Small intestine (tissue), 7 donors: Measurements from ENCODE around the gene ZBTB21. TPM values are rescaled to one million over a fixed set of nuclear protein-coding genes. Genes with fewer than 3 reads are reported as not detected.

Source experiments
- DNase-seq, 2 donors: peaks; one replicate each; pipeline versions ENCODE4 v3.0.0 to v3.0.0-alpha.2; 2013
- FAIRE-seq: peaks from 2 replicates; lab custom pipeline; 2012; peaks lifted over from hg19 to GRCh38; lab: Jason Lieb, UNC
- H3K27ac ChIP-seq, 3 donors: one replicate each; pipeline ENCODE4 v1.5.1; 2013; ENCODE audit warnings: low read length in 2 of 3, mild to moderate bottlenecking in 2 of 3, control low read depth in 1 of 3, inconsistent platforms in 1 of 3, low read depth in 1 of 3, moderate library complexity in 1 of 3
- H3K27me3 ChIP-seq, 3 donors: one replicate each; pipeline ENCODE4 v1.6.1; 2013; ENCODE audit warnings: low read length in 3 of 3, inconsistent platforms in 1 of 3; ENCODE audit not compliant: control insufficient read depth in 3 of 3, insufficient read depth in 3 of 3
- H3K36me3 ChIP-seq, 3 donors: one replicate each; pipeline ENCODE4 v1.6.1; 2013; ENCODE audit warnings: low read length in 3 of 3, inconsistent platforms in 1 of 3, low read depth in 1 of 3, mild to moderate bottlenecking in 1 of 3, moderate library complexity in 1 of 3; ENCODE audit not compliant: control insufficient read depth in 3 of 3, insufficient read depth in 2 of 3
- H3K4me1 ChIP-seq, 3 donors: one replicate each; pipeline ENCODE4 v1.6.1; 2013; ENCODE audit warnings: low read length in 2 of 3, inconsistent platforms in 1 of 3, low read depth in 1 of 3, mild to moderate bottlenecking in 1 of 3, moderate library complexity in 1 of 3; ENCODE audit not compliant: control insufficient read depth in 3 of 3, insufficient read depth in 2 of 3
- H3K4me3 ChIP-seq, 3 donors: one replicate each; pipeline ENCODE4 v1.5.1; 2013; ENCODE audit warnings: low read length in 3 of 3, control low read depth in 1 of 3, inconsistent platforms in 1 of 3, low read depth in 1 of 3, mild to moderate bottlenecking in 1 of 3, moderate library complexity in 1 of 3
- H3K9me3 ChIP-seq, 2 donors: one replicate each; pipeline ENCODE4 v1.6.1; 2013; ENCODE audit warnings: low read depth in 1 of 2, low read length in 1 of 2; ENCODE audit not compliant: control insufficient read depth in 2 of 2, insufficient read depth in 1 of 2
- WGBS, 3 donors: extraction: QIAGEN DNeasy Blood & Tissue Kit; methylation state at CpG; one replicate each; pipeline ENCODE4 v1.1.7; 2013; 5-methylcytosine and 5-hydroxymethylcytosine counted together
- polyA plus RNA-seq, 4 donors: library from polyadenylated mRNA; stranded (reverse) in 3 of 4; unstranded in 1 of 4; fragments of 200-250 nt in 3 of 4; fragments of 120-200 nt in 1 of 4; gene quantifications; one replicate each; pipeline versions ENCODE4 v1.2.1 to v1.2.3, GENCODE V29; 2013
- donor health status: healthy with polysubstance abuse.
- donor health status: control.
- donor health status: control.
- donor health status: Bipolar disorder and iron deficiency.
- donor health status: healthy.

The ZBTB21 gene
- polyA plus RNA-seq, 4 donors = 1.4 to 11.0 (median 2.4) TPM

DNA sequence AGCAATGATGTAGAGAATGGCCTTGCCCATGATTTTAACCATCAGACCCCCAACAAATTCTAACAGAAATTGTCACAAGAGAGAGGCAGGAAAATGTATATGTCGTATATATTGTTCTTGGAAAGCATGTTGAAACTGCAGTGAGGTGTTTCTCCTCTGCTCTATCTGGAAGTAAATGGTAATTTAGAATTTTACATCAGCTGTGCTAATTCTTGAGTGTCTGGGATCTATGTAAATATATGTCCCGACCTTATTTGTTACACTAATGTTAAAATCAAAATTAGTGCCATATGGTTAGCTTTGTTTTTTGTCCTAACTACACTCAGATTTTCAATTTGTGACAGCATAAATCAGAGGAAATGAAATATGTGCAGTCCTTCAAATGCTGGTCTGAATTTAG, 20.5 kb downstream of the ZBTB21 start:
- FAIRE-seq = no peak
- WGBS, 3 donors = 86 to 95% (median 94%) methylated on average over 2 of the region's 2 CpGs

DNA sequence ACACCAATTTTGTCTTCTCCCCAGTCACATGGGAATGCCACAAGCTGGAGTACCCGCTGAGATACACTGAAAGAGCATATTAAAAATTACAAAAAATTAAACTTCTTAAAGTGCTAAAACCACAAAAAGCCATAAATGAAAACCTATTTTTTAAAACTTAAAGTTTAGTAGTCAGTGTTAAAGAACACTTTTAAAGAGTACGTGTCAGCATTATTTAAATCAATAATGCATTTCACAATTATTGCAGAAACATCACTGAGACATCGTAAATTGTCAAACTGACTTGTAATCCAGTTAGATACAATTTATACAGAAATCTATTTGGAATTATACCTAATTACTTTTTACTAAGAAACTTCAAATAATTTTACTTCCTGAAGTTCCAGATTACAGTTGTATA, 22.9 kb downstream of the ZBTB21 start:
- FAIRE-seq (no peak), DNase-seq (no peak)
- 95 to 97% (median 96%) methylated on average over 3 of the region's 3 CpGs for WGBS, 3 donors
- Histone ChIP-seq H3K4me3 (no peak overlapping the region), H3K4me1 (peaks cover 0 to 5% (median 0%) of the 10 kb centered on the region in 3 donors), H3K36me3 (peaks cover 3 to 13% (median 3%) of the 10 kb centered on the region in 3 donors), H3K27me3 (no peaks in the 10 kb centered on the region), H3K9me3 (no peaks in the 10 kb centered on the region), H3K27ac (no peak overlapping the region)

More for the DNA sequence above, 20.5 kb downstream of the ZBTB21 start:
- Histone ChIP-seq H3K9me3 (no peaks in the 10 kb centered on the region), H3K27me3 (no peaks in the 10 kb centered on the region), H3K27ac (no peak overlapping the region), H3K4me1 (peaks cover 0 to 5% (median 0%) of the 10 kb centered on the region in 3 donors), H3K36me3 (peaks cover 3 to 27% (median 13%) of the 10 kb centered on the region in 3 donors), H3K4me3 (no peak overlapping the region)
- DNase-seq = no peak

DNA sequence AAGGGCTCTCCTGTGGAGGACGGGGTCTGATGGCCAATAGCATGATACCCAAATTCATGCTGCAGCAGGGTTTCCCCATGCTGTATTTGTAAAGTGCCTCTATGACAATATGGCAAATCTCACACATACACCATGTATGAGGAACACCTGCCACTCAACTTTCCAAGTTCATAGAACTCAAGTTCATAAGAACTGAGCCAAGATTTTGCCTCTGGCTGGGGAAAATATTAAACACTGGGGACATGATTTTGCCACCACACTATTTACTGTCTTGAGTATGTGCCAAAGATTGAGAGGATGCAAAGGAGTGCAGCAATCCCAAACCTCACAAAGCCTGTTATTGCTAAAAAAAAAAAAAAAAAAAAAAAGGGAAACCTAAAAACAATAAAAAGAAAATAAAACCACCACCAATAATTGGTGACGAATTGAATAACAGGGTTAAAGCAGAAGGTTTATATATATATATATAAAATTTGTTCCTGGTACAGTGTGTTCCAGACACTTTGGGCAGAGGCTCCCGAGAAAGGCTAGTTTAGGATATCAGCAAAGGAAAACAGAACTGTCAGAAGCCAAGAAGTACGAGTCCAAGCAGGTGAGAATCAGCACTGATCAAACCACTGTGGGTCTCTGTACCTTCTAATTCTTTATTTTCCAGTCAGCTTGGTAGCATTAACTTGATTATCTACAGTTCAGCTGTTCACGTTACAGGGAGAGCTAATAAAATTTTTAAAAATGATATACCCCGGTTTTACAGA, 24.3 kb downstream of the ZBTB21 start:
- 84 to 93% (median 92%) methylated on average over 6 of the region's 6 CpGs for WGBS, 3 donors
- Histone ChIP-seq H3K27ac (no peak overlapping the region), H3K9me3 (no peaks in the 10 kb centered on the region), H3K27me3 (no peaks in the 10 kb centered on the region), H3K36me3 (peaks cover 0 to under 1% (median under 1%) of the 10 kb centered on the region in 3 donors), H3K4me3 (no peak overlapping the region), H3K4me1 (peaks cover 0 to 5% (median 0%) of the 10 kb centered on the region in 3 donors)
- FAIRE-seq = no peak
- no peak for DNase-seq

- Histone ChIP-seq H3K27ac (no peak overlapping the region), H3K36me3 (no peaks in the 10 kb centered on the region), H3K4me3 (no peak overlapping the region), H3K27me3 (peaks cover 0 to 5% (median 0%) of the 10 kb centered on the region in 3 donors), H3K4me1 (peaks cover 0 to 5% (median 0%) of the 10 kb centered on the region in 3 donors), H3K9me3 (peaks cover 0 to 9% of the 10 kb centered on the region in 2 donors)
- WGBS, 3 donors = 93 to 95% (median 94%) methylated on average over 1 of the region's 1 CpG
- FAIRE-seq (no peak), DNase-seq (no peak)
Measured at GRCh38 chr21:41983229-41983628, 26.9 kb downstream of the ZBTB21 start.

- no peaks in the 10 kb centered on the region for H3K36me3 ChIP-seq
- peaks cover 0 to 9% of the 10 kb centered on the region in 2 donors for H3K9me3 ChIP-seq
- no peak for DNase-seq
- peaks cover 0 to 3% (median 0%) of the 10 kb centered on the region in 3 donors for H3K4me1 ChIP-seq
- FAIRE-seq = no peak
- no peak overlapping the region for H3K4me3 ChIP-seq
- peaks cover 0 to 5% (median 0%) of the 10 kb centered on the region in 3 donors for H3K27me3 ChIP-seq
- no peak overlapping the region for H3K27ac ChIP-seq
Measured at GRCh38 chr21:41980561-41980960, 29.6 kb downstream of the ZBTB21 start.

GRCh38 chr21:41979751-41980369, 30.3 kb downstream of the ZBTB21 start:
- Histone ChIP-seq H3K27me3 (peaks cover 0 to 5% (median 0%) of the 10 kb centered on the region in 3 donors), H3K9me3 (peaks cover 0 to 9% of the 10 kb centered on the region in 2 donors), H3K4me3 (no peak overlapping the region), H3K36me3 (no peaks in the 10 kb centered on the region), H3K27ac (no peak overlapping the region), H3K4me1 (no peaks in the 10 kb centered on the region)
- DNase-seq (no peak), FAIRE-seq (no peak)
- 81 to 91% (median 86%) methylated on average over 7 of the region's 7 CpGs for WGBS, 3 donors

- H3K36me3 ChIP-seq = no peaks in the 10 kb centered on the region
- 66 to 81% (median 69%) methylated on average over 4 of the region's 4 CpGs for WGBS, 3 donors
- no peak for FAIRE-seq
- H3K9me3 ChIP-seq = peaks cover 0 to 9% of the 10 kb centered on the region in 2 donors
- H3K27ac ChIP-seq = no peak overlapping the region
- no peak for DNase-seq
- H3K4me3 ChIP-seq = no peak overlapping the region
- H3K4me1 ChIP-seq = peaks cover 0 to 2% (median 1%) of the 10 kb centered on the region in 3 donors
- peaks cover 0 to 5% (median 0%) of the 10 kb centered on the region in 3 donors for H3K27me3 ChIP-seq
Measured at GRCh38 chr21:41979335-41979734, 30.8 kb downstream of the ZBTB21 start.

- Histone ChIP-seq H3K4me1 (peaks cover 0 to 14% (median 7%) of the 10 kb centered on the region in 3 donors), H3K27ac (no peak overlapping the region), H3K36me3 (no peaks in the 10 kb centered on the region), H3K9me3 (peaks cover 0 to 9% of the 10 kb centered on the region in 2 donors), H3K4me3 (no peak overlapping the region), H3K27me3 (peaks cover 0 to 5% (median 0%) of the 10 kb centered on the region in 3 donors)
- DNase-seq (no peak), FAIRE-seq (no peak)
- 88 to 93% (median 90%) methylated on average over 17 of the region's 17 CpGs for WGBS, 3 donors
Measured at GRCh38 chr21:41977034-41977950, 32.9 kb downstream of the ZBTB21 start.
